Smooth muscle cell (in vitro differentiated cells): ENCODE data around the gene ZNF444. TPM values are rescaled to one million over a fixed set of nuclear protein-coding genes. Genes with fewer than 3 reads are reported as not detected.

ENCODE experiments used
- DNase-seq: peaks from one replicate; lab custom pipeline; 2025; ENCODE audit not compliant: unreplicated experiment; lab: John Stamatoyannopoulos, UW
- H2AFZ ChIP-seq: fragments of 200-600 bp; sonication (generic); 2 replicates; pipeline ENCODE4 v1.6.0; 2016; ENCODE audit warnings: antibody characterized with exemption, low read depth, mild to moderate bottlenecking
- H3F3A ChIP-seq: fragments of 200-600 bp; sonication (generic); 2 replicates; pipeline ENCODE4 v1.6.0; 2017; ENCODE audit warnings: antibody characterized with exemption, low read depth
- H3K27ac ChIP-seq: fragments of 200-600 bp; sonication (generic); 2 replicates; pipeline ENCODE4 v1.5.1; 2016; ENCODE audit warnings: low read depth, mild to moderate bottlenecking
- H3K27me3 ChIP-seq: fragments of 200-600 bp; sonication (generic); 2 replicates; pipeline ENCODE4 v1.6.1; 2016; ENCODE audit warnings: low read depth, mild to moderate bottlenecking
- H3K36me3 ChIP-seq: fragments of 200-600 bp; sonication (generic); 2 replicates; pipeline ENCODE4 v1.5.1; 2016; ENCODE audit warnings: low read depth
- H3K4me1 ChIP-seq: fragments of 200-600 bp; sonication (generic); 2 replicates; pipeline ENCODE4 v1.5.1; 2016; ENCODE audit warnings: low read depth
- H3K4me2 ChIP-seq: fragments of 200-600 bp; sonication (generic); 2 replicates; pipeline ENCODE4 v1.6.0; 2016; ENCODE audit warnings: mild to moderate bottlenecking
- H3K4me3 ChIP-seq: fragments of 200-600 bp; sonication (generic); 2 replicates; pipeline ENCODE4 v1.5.1; 2016; ENCODE audit warnings: mild to moderate bottlenecking
- H3K79me2 ChIP-seq: fragments of 200-600 bp; sonication (generic); 2 replicates; pipeline ENCODE4 v1.6.0; 2016; ENCODE audit warnings: low read depth, mild to moderate bottlenecking
- H3K9ac ChIP-seq: fragments of 200-600 bp; sonication (generic); 2 replicates; pipeline ENCODE4 v1.6.0; 2016; ENCODE audit warnings: low read depth
- H3K9me3 ChIP-seq: fragments of 200-600 bp; sonication (generic); replicated peaks from 2 replicates; pipeline ENCODE4 v1.5.1; 2016; ENCODE audit warnings: low read depth
- H4K20me1 ChIP-seq: fragments of 200-600 bp; sonication (generic); 2 replicates; pipeline ENCODE4 v1.6.0; 2016; ENCODE audit warnings: low read depth
- CTCF ChIP-seq: fragments of 200-600 bp; sonication (generic); IDR thresholded peaks from 2 replicates; pipeline ENCODE4 v1.5.1; 2017; ENCODE audit warnings: borderline replicate concordance, mild to moderate bottlenecking, antibody characterized with exemption; ENCODE audit not compliant: insufficient read depth, poor library complexity, severe bottlenecking
- WGBS: methylation state at CpG from one replicate; pipeline ENCODE4 v1.1.7; 2016; ENCODE audit warnings: low lambda C conversion rate; 5-methylcytosine and 5-hydroxymethylcytosine counted together
- polyA plus RNA-seq: library from polyadenylated mRNA; unstranded; fragments of >200 nt; fragmentation: Nextera tagmentation; extraction: Ambion mirVana; gene quantifications from 2 replicates; pipeline ENCODE4 v1.2.1, GENCODE V29; 2016
- total RNA-seq: library from RNA; depleted of rRNA; stranded (reverse); fragments of >200 nt; gene quantifications from 2 replicates; pipeline ENCODE4 v1.2.3, GENCODE V29; 2014

The ZNF444 gene
- total and polyA plus RNA-seq, 2 experiments from 2014 or later: 20.0 to 40.6 TPM

- no peak for TF ChIP-seq CTCF
- WGBS: 98% methylated on average over 6 of the region's 6 CpGs
- H3K4me1 ChIP-seq: peaks cover 13% of the 10 kb centered on the region
- no peak for DNase-seq
- no peaks in the 10 kb centered on the region for H3K27me3 ChIP-seq
- no peak overlapping the region for H3K27ac ChIP-seq
- H3K36me3 ChIP-seq: no peaks in the 10 kb centered on the region
- no peaks in the 10 kb centered on the region for H3K9me3 ChIP-seq
- peaks cover under 1% of the 10 kb centered on the region for H3F3A ChIP-seq
- H3K79me2 ChIP-seq: peaks cover 90% of the 10 kb centered on the region
- no peak overlapping the region for H3K4me3 ChIP-seq
- H2AFZ ChIP-seq: no peak overlapping the region
- H4K20me1 ChIP-seq: peaks cover 87% of the 10 kb centered on the region
- no peak overlapping the region for H3K4me2 ChIP-seq
- H3K9ac ChIP-seq: no peak overlapping the region
These were observed 24.5 kb upstream of the ZNF444 start for GRCh38 chr19:56116606-56117005.

- H4K20me1 ChIP-seq: peaks cover 78% of the 10 kb centered on the region
These were observed 23.7 kb upstream of the ZNF444 start for GRCh38 chr19:56117376-56117884.

GRCh38 chr19:56117889-56118288, 23.2 kb upstream of the ZNF444 start:
- Histone ChIP-seq H3K4me3 (no peak overlapping the region), H3K9me3 (no peaks in the 10 kb centered on the region), H3K4me1 (peaks cover 13% of the 10 kb centered on the region), H3K27ac (no peak overlapping the region), H3K9ac (no peak overlapping the region), H3K36me3 (no peaks in the 10 kb centered on the region), H4K20me1 (peaks cover 74% of the 10 kb centered on the region), H3K79me2 (peaks cover 77% of the 10 kb centered on the region), H3F3A (peaks cover 5% of the 10 kb centered on the region), H3K27me3 (no peaks in the 10 kb centered on the region), H3K4me2 (no peak overlapping the region), H2AFZ (no peak overlapping the region)
- DNase-seq: no peak
- 86% methylated on average over 9 of the region's 9 CpGs for WGBS
- TF ChIP-seq CTCF: no peak

More at GRCh38 chr19:56117376-56117884, 23.7 kb upstream of the ZNF444 start:
- H3K79me2 ChIP-seq: peaks cover 82% of the 10 kb centered on the region
- H3K9ac ChIP-seq: no peak overlapping the region
- H2AFZ ChIP-seq: no peak overlapping the region
- no peaks in the 10 kb centered on the region for H3K36me3 ChIP-seq
- no peak for TF ChIP-seq CTCF
- no peak overlapping the region for H3K27ac ChIP-seq
- H3K4me2 ChIP-seq: no peak overlapping the region
- peaks cover 13% of the 10 kb centered on the region for H3K4me1 ChIP-seq
- H3K27me3 ChIP-seq: no peaks in the 10 kb centered on the region
- WGBS: 96% methylated on average over 14 of the region's 14 CpGs
- H3K9me3 ChIP-seq: no peaks in the 10 kb centered on the region
- H3K4me3 ChIP-seq: no peak overlapping the region
- H3F3A ChIP-seq: peaks cover 5% of the 10 kb centered on the region
- no peak for DNase-seq
